ENCODE results near the gene CTSD.

Gene CTSD

DNA sequence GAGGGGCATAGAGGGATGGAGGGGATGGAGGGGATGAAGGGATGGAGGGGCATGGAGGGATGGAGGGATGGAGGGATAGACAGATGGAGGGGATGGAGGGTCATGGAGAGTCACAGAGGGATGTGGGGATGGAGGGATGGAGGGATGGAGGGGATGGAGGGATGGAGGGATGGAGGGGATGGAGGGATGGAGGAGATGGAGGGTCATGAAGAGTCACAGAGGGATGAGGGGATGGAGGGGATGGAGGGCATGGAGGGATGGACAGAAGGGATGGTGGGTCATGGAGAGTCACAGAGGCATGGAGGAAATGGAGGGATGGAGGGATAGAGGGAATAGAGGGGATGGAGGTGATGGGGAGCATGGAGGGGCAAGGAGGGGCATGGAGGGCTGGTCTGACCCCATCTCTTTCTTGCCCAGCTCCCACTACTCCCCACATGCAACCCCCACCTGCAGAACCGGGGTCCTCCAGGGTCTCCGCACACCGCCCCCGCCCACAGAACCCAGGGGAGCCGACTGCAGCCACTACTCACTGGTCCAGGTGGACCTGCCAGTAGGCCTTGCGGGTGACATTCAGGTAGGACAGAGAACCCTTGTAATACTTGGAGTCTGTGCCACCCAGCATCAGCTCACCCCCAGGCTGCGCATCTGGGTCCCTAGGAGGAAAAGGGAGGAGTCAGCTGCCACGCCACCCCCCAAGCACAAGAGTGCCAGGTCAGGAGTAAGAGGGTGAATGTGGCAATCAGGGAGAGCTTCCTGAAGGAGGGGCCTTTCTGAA lies 9.2 kb downstream of the CTSD start:
- no peak for DNase-seq

DNA sequence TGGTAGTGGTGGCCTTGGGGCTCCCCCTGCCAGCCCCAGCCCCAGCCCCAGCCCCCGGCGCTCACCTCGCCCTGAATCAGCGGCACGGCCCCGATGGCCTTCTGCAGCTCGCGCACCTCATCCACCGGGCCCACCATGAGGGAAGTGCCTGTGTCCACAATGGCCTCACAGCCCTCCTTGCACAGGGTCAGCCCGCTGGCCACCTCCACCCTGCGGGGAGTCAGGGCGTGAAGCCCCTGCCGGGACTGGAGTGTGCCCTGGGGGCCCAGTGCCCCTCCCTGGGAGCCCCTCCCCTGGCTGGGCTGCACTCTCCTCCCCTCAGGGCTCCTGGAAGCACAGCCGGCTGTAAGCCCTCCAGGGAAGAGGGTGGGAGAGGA lies 9.8 kb downstream of the CTSD start:
- DNase-seq, result no peak

DNA sequence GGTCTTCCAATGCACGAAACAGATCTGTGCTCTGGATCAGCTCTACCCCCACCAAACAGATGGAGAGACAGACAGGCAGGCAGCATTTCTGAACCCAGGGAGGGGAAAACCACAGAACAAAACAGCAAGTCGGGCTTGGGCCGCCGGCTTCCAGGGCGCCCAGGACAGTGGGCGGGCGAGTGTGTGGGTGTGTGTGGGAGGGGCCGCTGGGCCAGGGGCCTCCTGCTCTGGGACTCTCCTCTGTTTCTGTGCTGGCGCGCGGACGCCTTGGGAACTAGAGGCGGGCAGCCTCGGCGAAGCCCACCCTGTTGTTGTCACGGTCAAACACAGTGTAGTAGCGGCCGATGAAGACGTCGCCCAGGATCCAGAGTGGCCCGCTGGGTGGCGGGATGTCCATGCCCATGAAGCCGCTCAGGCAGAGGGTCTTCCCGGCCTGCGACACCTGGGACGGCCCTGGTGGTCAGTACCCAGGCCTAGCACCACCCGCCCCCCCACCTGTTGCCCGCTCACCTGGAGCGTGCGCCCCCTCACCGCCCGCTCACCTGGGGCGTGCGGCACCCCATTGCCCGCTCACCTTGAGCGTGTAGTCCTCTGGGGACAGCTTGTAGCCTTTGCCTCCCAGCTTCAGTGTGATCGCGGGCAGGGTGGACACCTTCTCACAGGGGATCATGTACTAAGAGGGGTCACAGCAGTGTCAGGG lies 10.3 kb downstream of the CTSD start:
- DNase-seq, result no peak

DNA sequence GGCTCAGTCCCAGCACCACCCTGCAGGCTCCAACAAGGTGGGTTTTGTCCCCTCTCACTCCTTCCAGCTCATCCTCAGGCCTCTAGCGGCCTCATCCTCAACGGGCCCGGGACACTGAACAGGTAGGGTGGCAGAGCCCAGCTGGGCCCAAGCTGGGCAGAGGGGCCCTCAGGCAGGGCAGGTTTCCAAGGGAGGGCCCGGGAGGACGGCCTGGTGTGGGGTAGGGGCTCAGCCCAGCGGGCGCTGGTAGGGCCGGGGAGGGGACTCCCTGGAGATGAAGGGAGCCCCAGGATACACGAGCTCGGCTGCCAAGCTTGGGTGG lies 10.9 kb downstream of the CTSD start:
- no peak for DNase-seq

- no peak for DNase-seq
These were observed 11.5 kb downstream of the CTSD start for GRCh38 chr11:1751999-1752906.

DNA sequence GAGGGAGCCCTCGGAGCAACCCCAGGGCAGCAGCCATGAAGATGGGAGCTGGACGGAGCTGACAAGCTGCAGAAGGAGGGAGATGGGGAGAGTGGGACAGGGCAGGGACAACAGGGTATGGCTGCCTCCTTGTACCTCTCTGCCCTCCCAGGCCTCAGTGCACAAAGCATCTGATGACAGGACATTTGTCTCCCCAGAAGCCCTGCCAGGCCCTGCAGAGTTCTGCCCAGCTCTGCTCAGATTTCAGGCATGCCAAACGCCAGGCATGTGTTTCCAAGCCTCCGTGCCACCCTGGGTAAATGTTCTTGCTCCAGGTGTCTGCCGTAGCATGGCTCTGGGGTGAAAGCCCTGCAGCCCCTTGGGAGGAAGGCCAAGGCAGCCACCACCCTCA lies 12.2 kb downstream of the CTSD start:
- no peak for DNase-seq

DNA sequence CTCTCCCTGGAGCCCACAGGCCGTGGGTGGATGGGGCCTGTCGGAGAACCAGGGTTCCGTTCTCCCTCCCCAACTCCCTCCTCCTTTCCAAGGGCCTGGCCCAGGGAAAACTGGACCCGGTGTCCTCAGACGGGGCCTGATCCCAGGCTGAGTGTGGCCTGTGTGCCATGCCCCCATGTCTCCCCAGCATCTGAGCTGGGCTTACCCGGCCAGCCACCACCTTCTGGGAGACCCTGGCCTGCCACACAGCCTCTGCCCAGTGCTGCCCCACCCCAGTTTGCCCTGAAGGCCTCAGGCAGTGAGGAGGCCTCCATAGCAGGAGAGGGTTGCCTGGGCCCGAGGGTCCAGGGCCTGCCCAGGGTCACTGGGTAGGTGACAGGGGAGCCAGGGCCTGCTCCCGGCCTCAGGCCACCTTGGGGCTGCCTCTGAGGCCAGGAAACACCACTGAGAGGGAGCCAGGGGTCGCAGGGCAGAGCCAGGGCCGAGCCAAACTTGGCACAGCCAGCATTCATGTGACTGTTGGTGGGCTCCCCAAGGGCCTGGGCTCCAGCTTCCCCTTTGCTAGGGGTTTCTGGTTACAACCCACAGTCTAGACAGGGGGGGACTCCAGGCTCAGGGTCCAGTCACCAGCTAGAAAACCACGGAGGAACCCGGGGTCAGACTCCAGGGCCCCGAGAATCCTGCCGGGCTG lies 12.7 kb downstream of the CTSD start:
- no peak for DNase-seq

GRCh38 chr11:1750481-1750839 lies 13.3 kb downstream of the CTSD start, which contains the start of gene IFITM10:
IFITM10 (minus strand) TSS chr11:1750595; CDS start chr11:1750442, 153 bp downstream.
- DNase-seq, result no peak

DNA sequence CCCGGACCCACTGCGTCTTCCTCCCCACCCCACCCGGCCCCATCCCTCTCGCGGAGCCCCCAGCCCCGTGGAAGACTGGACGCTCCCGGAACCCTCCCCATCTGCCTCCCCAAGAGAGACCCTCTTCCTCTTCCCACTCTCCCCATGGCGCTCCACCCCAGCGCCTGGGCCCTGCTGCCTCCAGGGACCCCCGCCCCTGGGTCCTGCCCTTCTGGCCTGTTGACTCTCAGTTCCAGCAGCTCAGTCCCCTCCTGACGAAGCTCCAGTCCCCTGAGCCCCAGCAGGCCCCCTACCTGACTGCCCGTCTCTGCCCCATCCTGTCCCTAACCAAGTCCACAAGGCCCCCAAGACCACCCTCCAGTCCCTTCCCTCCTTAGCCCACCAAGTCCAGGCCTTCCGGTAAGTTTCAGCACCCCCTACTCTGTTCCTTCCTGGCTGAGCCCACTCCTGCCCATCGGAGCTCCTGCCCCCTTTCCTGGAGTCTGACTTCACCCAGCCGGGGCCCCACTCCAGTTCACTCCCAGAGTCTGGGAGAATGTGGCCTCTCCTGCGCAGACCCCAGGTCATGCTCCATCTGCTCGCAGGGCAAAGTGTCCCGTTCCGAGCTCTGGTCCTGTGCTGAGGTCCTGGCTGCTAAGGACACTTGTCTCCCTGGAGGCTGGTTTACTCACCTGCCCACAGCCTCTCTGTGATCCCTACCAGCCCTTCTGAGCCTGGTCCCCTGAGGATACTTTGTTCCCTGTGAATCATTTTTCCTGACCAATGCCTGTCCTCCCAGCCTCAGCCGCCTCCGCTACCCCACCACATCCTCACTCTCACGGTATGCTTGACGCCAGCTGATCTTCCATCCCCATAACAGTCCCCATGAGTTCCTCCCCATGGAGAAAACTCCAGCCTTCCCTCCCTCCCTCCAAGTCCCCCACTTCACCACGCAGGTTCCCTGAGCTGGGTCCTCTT lies 14.1 kb downstream of the CTSD start:
- DNase-seq, result peak; percentile 89

DNA sequence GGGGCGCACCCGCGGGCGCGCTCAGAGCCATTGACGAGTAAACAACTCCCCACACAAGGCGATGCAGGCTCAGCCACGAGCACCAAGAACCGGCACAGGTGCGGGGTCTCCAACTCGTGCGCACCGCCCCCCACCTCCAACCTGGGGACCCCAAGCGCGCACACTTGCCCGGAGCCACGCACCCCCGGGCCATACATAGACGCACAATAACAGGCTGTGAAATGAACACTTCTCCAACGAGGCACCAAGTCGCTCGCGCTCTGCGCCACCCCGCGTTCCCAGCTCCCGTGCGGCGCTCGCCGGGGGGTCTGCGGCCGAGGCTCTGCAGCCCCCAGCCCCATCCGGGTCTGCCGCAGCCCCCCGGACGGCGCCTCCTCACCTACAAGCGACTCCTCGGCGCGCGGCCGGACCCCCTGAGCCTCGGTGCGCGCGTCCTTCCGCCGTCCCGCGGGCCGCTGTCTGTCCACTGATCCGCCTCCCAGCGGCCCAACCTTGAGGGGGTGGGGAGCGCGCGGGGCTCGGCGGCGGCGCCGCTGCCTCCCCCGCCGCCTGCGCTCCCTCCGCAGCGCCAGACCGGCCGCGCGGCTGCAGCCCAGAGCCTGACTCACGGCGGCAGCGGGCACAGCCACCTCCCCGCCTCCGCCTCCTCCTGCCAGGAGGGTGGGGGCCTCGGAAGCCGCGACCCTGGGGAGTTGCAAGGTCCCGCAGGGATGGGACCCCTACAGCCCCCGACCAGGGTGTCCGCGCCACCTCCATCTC lies 14.9 kb downstream of the CTSD start:
- peak; percentile 41 for DNase-seq

DNA sequence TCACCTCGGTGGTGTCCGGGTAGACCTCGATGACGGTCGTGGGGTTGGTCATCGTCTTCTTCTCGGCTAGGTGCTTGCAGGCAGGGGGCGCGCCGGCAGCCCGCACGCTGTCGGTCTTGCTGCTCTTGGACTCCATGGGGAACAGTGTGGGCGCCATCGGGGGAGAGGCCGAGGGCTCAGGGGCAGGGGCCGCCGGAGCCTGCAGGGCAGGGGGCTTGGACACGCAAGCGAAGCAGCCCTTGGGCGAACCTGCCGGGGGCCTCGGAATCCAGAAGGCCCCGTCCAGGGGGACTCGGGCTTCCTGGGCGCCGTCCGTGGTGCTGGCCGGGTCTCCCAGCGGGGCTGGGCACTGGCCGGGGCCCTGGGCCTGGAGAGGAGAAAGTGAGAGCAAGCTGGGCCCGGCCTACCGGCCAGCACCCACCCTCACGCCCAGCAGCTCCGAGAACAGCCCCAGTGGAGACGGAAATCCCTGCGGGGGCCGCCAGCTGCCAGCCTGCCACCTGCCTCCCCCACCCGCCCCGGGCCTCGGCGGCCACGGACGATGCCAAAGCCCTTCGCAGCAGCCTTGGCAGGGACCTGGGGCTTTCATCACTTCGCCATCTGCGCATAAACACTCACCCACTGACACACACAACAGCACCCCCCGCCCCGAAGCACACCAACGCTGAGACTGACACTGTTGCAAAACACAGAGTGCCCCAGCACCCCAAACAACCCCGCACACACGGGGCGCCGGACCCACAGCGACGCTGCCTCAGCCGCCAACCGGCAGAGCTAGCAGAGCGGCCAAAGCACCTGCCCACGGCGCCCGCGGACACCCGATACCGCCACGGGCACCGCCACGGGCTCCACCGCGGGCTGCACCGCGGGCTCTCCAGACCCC lies 15.7 kb downstream of the CTSD start:
- no peak for DNase-seq

DNA sequence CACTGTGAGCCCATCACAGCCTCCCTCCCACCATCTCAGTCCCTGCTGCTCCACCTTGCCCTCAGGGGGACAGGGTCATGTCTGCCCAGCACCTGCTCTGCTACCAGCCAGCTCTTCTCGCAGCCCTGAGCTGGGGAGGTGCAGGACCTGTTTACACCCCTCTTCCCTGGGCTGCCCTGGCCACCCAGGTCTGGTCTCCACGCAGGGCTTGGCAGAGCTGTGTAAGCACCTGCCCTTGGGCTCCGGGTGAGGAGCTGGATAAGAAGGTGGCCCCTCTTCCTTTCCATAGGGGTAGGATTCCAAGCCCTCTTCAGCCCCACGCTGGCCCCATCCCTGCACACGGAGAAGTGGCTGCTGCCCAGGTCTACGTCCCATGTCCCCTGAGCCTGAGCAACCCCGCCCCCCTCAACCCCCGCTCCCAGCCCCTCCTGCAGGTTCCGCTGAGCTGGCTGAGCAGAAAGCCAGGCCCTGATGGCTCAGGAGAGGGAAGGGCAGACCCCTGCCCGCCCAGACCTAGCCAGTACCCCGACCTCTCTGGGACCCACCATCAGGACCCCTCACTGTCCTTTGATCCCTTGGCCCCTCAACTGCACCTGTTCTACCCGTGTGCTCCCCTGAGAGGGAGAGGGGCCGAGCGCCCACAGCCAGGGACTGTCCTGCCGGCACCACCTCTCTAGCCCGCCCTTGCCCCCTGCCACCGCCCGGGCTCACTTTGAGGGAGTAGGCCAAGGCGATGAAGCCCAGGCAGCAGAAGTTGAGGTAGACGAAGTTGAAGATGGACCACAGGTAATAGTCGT lies 16.6 kb downstream of the CTSD start:
- no peak for DNase-seq

GRCh38 chr11:1746511-1746931 lies 17.2 kb downstream of the CTSD start:
- DNase-seq, result no peak

DNA sequence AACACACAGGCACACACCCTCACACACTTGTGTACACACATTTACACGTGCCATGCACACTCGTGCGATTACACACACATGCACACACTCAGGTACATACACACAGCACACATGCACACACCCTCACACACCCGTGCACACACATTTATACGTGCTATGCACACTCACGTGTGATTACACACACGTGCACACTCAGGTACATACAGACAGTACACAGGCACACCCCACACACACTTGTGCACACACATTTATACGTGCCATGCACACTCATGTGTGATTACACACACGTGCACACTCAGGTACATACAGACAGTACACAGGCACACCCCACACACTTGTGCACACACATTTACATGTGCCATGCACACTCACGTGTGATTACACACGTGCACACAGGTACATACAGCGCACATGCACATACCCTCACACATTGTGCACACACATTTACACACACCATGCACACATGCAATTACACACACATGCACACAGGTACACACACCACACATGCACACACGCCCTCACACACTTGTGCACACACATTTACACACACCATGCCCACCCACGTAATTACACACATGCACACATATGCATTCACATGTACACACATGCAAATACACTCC lies 17.9 kb downstream of the CTSD start:
- no peak for DNase-seq

DNA sequence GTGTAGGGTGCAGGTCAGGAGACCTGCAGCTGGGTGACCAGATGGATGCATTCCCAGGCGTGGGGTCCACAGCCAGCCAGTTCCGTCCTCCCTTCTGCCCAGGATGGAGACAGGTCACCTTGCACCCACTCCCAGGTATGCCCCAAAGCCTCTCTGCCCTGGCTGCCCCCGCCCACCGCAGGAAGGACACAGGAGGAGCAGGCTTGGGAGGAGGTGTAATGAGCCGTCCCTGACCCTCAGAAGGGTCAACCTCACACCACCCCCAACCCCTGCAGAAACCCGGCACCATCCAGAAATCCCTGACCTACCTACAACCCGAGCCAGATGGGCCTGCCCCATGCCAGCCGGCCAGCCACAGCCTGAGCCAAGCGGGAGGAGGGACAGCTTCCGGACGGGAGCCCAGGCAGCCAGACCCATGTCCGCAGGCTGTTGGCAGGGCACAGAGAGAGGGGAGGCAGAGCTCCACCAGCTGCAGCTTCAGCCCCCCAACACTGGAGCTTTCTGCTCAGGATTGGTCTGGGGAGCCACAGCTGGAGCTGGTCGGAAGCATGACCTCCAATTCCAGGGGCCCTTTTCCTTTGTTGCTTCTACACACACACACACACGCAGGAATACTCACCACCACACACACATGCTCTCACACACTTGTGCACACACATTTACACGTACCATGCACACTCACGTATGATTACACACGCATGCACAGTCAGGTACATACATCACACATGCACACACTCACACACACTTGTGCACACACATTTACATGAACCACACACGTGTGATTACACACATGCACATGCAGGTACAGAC lies 18.6 kb downstream of the CTSD start:
- no peak for DNase-seq

DNA sequence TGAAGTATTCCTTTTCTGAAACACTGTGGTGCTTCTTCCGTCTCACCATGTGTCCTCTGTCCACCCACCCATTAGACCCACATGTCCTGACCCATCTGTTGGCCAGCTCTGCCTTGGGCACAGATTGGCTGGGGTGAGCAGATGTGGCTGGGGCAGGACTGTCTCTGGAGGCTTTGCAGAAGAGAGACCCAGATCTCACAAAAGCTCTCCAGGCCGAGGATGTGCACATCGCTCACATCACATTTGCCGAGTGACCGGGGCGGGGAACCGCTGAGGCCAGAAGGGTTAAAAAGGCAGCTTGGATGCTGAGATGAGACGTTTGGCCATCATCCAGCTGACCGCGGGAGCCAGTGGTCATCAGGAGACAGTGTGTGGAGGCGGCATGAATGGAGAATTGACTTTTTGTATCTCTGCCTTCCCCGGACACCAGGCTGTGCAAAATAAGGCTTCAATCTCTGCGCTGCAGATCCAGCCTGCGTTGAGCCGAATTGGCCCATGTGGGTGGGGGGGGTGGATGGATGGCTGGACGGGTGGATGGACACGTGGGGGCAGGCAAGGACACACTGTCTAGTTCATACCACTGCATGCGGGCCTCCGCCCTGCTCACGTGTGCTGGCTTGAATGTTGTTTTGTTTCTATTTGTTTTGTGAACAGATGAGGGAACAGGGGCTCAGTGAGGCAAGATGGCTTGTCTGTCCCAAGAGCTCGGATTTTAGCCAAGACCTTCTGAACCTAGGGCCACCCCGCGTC lies 19.4 kb downstream of the CTSD start:
- DNase-seq, result no peak

GRCh38 chr11:1743585-1744136 lies 20.1 kb downstream of the CTSD start:
- DNase-seq, result no peak
